ENCODE results near the gene NUBP2. TPM values are rescaled to one million over a fixed set of nuclear protein-coding genes. Genes with fewer than 3 reads are reported as not detected.

Gene NUBP2
- total RNA-seq, 1 experiment from 2014 or later: 103 TPM

- Histone ChIP-seq H3K4me2 (ENCODE audit: low read length) (no peak overlapping the region), H3K4me1 (ENCODE audit: control insufficient read depth in 1 of 2, insufficient read depth in 2 of 2, low read length in 2 of 2) (peaks cover 16 to 31% of the 10 kb centered on the region in 2 experiments), H3K9me3 (ENCODE audit: control insufficient read depth in 1 of 2, insufficient read depth in 1 of 2, low read depth in 1 of 2, low read length in 2 of 2) (no peaks in the 10 kb centered on the region), H4K20me1 (ENCODE audit: insufficient read depth) (peaks cover 5% of the 10 kb centered on the region; the same call in 1 of the 2 replicates), H3K9me2 (ENCODE audit: insufficient read depth) (no peaks in the 10 kb centered on the region), H3K4me3 (replicated peaks in 1 of 2; ENCODE audit: low read depth in 1 of 2, low read length in 2 of 2) (no peak overlapping the region), H3K36me3 (ENCODE audit: control insufficient read depth in 1 of 2, insufficient read depth in 2 of 2, low read length in 2 of 2) (peaks cover 5 to 20% of the 10 kb centered on the region in 2 experiments; a peak in 3 of 4 replicates), H2AFZ (ENCODE audit: low read depth, low read length, poor library complexity, severe bottlenecking) (no peak overlapping the region), H3K27me3 (ENCODE audit: insufficient read depth, low read length) (no peaks in the 10 kb centered on the region), H3K9ac (ENCODE audit: low read length) (no peak overlapping the region), H3K27ac (ENCODE audit: low read depth, low read length) (no peak overlapping the region), H3K79me2 (ENCODE audit: insufficient read depth, low read length) (peaks cover 24% of the 10 kb centered on the region)
- intact Hi-C loops (cut with micrococcal nuclease): no loop called here
- ChIA-PET RAD21 (ENCODE audit: low non-redundant PET in 1 of 2, low total read pairs in 2 of 2, uncharacterized antibody in 2 of 2, unreplicated experiment in 2 of 2) (no interaction called here), POLR2A (no interaction called here), CTCF (no interaction called here)
- no TSS peak for BruUV-seq (replicated peaks)
- TF ChIP-seq ELF1 (IDR thresholded peaks at IDR 0.05; ENCODE audit: borderline replicate concordance, low read depth) (no peak), CBX3 (IDR thresholded peaks at IDR 0.05; ENCODE audit: low read depth) (no peak), MAX (IDR thresholded peaks at IDR 0.05) (no peak), RAD21 (IDR thresholded peaks at IDR 0.05; ENCODE audit: low read depth) (no peak), SP1 (IDR thresholded peaks at IDR 0.05; ENCODE audit: low read depth) (no peak)
- ATAC-seq: no peak
- no peak for DNase-seq (ENCODE audit: low read depth, low spot score)
Observed at GRCh38 chr16:1767116-1767994, 15.4 kb upstream of the NUBP2 start.

DNA sequence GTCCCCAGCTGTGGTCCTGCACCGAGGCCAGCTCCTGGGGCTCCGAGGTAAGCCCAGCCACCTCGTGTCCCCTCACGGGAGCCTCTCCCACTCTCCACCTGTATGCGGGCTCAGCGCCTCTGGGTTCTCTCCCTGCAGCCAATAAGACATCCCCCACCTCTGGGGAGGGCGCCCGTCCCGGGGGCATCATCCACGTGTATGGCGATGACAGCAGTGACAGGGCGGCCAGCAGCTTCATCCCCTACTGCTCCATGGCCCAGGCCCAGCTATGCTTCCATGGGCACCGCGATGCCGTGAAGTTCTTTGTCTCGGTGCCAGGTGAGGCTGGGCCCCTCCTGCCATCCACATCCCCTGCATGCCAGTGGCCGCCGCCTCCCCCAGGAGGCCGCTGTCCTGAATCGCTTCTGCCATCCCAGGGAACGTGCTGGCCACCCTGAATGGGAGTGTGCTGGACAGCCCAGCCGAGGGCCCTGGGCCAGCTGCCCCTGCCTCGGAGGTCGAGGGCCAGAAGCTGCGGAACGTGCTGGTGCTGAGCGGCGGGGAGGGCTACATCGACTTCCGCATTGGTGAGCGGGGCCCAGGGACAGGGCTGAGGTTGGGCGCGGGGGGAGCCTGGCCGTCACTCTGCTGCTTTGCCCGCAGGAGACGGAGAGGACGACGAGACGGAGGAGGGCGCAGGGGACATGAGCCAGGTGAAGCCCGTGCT lies 14.5 kb upstream of the NUBP2 start:
- Histone ChIP-seq H3K36me3 (ENCODE audit: control insufficient read depth in 1 of 2, insufficient read depth in 2 of 2, low read length in 2 of 2) (peaks cover 5 to 15% of the 10 kb centered on the region in 2 experiments; a peak in 3 of 4 replicates), H3K9me2 (ENCODE audit: insufficient read depth) (no peaks in the 10 kb centered on the region), H3K4me3 (replicated peaks in 1 of 2; ENCODE audit: low read depth in 1 of 2, low read length in 2 of 2) (no peak overlapping the region), H4K20me1 (ENCODE audit: insufficient read depth) (peaks cover 5% of the 10 kb centered on the region; the same call in 1 of the 2 replicates), H3K4me1 (ENCODE audit: control insufficient read depth in 1 of 2, insufficient read depth in 2 of 2, low read length in 2 of 2) (peaks cover 12 to 25% of the 10 kb centered on the region in 2 experiments), H3K9ac (ENCODE audit: low read length) (no peak overlapping the region), H3K27me3 (ENCODE audit: insufficient read depth, low read length) (no peaks in the 10 kb centered on the region), H2AFZ (ENCODE audit: low read depth, low read length, poor library complexity, severe bottlenecking) (no peak overlapping the region), H3K27ac (ENCODE audit: low read depth, low read length) (no peak overlapping the region), H3K79me2 (ENCODE audit: insufficient read depth, low read length) (peaks cover 30% of the 10 kb centered on the region), H3K4me2 (ENCODE audit: low read length) (no peak overlapping the region), H3K9me3 (ENCODE audit: control insufficient read depth in 1 of 2, insufficient read depth in 1 of 2, low read depth in 1 of 2, low read length in 2 of 2) (no peaks in the 10 kb centered on the region)
- POLR2A ChIA-PET: no interaction called here
- no TSS peak for BruUV-seq (replicated peaks)
- DNase-seq (ENCODE audit: low read depth, low spot score): no peak
- intact Hi-C loops (cut with micrococcal nuclease): no loop called here
- no peak for ATAC-seq
- CTCF ChIA-PET: no interaction called here
- RAD21 ChIA-PET (ENCODE audit: low non-redundant PET in 1 of 2, low total read pairs in 2 of 2, uncharacterized antibody in 2 of 2, unreplicated experiment in 2 of 2): no interaction called here
- TF ChIP-seq SRF (IDR thresholded peaks at IDR 0.05; ENCODE audit: low read depth): no peak
- no peak for TF ChIP-seq JUND (IDR thresholded peaks at IDR 0.05)
- no peak for TF ChIP-seq RAD21 (IDR thresholded peaks at IDR 0.05; ENCODE audit: low read depth)
- TF ChIP-seq TCF7L2 (IDR thresholded peaks at IDR 0.05; ENCODE audit: borderline replicate concordance, extremely low read depth, insufficient read depth, insufficient read length): no peak
- TF ChIP-seq ELF1 (IDR thresholded peaks at IDR 0.05; ENCODE audit: borderline replicate concordance, low read depth): no peak
- TF ChIP-seq EZH2 (IDR thresholded peaks at IDR 0.05): no peak
- no peak for TF ChIP-seq ZBTB33 (IDR thresholded peaks at IDR 0.05; ENCODE audit: extremely low read depth, insufficient replicate concordance, low read length)
- TF ChIP-seq YY1 (IDR thresholded peaks at IDR 0.05; ENCODE audit: extremely low read depth, insufficient replicate concordance, low read depth, low read length): no peak
- TF ChIP-seq ATF3 (IDR thresholded peaks at IDR 0.05): no peak
- TF ChIP-seq SP1 (IDR thresholded peaks at IDR 0.05; ENCODE audit: low read depth): no peak
- no peak for TF ChIP-seq ZFX (IDR thresholded peaks at IDR 0.05)
- TF ChIP-seq POLR2A (IDR thresholded peaks at IDR 0.05; ENCODE audit: borderline replicate concordance, extremely low read depth, insufficient read depth, insufficient read length): no peak
- TF ChIP-seq ZNF274 (IDR thresholded peaks at IDR 0.05; ENCODE audit: low read depth, low read length): no peak
- TF ChIP-seq MAX (IDR thresholded peaks at IDR 0.05): no peak
- no peak for TF ChIP-seq EGR1 (IDR thresholded peaks at IDR 0.05; ENCODE audit: low read depth)
